ENCODE measurements around the gene NEGR1.

DNA sequence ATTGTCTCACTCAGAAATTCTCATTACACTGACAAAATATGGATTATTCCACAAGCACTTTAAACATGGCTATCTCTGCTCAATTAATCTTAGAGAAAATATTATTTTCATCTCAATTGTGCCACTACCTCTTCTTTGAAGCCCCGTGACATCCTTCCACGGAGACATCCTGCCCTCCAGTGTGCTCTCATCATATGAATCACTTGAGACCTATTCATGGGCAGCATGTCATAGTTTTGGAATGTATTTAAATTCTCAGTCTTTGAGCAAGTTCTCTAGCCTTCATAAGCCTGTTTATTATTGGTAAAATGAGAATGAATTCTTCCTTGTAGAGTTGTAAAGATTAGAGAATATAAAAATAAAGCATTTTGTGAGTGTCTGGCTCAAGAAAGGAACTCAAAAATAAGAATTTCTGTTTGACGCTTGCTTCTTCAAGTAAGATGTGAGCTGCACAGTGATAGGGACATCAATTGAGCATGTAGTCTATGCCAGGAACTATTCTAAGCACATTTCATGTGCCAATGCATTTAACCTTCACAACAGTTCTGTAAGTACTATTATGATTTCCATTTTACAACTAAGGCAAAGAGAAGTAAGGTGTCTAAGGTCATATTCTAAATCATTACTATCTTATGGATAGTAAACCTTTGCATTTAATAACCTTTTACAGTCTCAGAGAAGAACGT, 644.1 kb downstream of the NEGR1 start:
- TF ChIP-seq GABPA (IDR thresholded peaks at IDR 0.05 in 1 of 2, conservative IDR thresholded peaks at IDR 0.05 in 1 of 2) (no peak), CTCF (IDR thresholded peaks at IDR 0.05; ENCODE audit: low read depth, low read length, missing input control) (no peak), ZBTB33 (IDR thresholded peaks at IDR 0.05) (no peak), REST (IDR thresholded peaks at IDR 0.05) (no peak), RXRA (IDR thresholded peaks at IDR 0.05) (no peak), FOXA1 (IDR thresholded peaks at IDR 0.05) (no peak)
- TF ChIP-seq, protein P1, sequence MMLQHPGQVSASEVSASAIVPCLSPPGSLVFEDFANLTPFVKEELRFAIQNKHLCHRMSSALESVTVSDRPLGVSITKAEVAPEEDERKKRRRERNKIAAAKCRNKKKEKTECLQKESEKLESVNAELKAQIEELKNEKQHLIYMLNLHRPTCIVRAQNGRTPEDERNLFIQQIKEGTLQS (IDR thresholded peaks at IDR 0.05): no peak
- TF ChIP-seq, protein P2, sequence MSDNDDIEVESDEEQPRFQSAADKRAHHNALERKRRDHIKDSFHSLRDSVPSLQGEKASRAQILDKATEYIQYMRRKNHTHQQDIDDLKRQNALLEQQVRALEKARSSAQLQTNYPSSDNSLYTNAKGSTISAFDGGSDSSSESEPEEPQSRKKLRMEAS (IDR thresholded peaks at IDR 0.05): no peak
